GM19328 (cell line): Measurements from ENCODE around the gene PRIM2.
"Not testable (repeated sequence)": the region's sequence is repeated elsewhere in the genome, so short reads cannot be mapped to it uniquely, and the experiment has no call there.

Experiments used
- ATAC-seq: cut with Tn5 transposase; IDR thresholded peaks from one replicate; pipeline ENCODE4 v1.9.1; 2021; ENCODE audit warnings: mild to moderate bottlenecking, moderate library complexity; ENCODE audit not compliant: unreplicated experiment

Gene PRIM2

GRCh38 chr6:57359766-57360165, 42.3 kb downstream of the PRIM2 start:
- ATAC-seq, result not testable (repeated sequence)

DNA sequence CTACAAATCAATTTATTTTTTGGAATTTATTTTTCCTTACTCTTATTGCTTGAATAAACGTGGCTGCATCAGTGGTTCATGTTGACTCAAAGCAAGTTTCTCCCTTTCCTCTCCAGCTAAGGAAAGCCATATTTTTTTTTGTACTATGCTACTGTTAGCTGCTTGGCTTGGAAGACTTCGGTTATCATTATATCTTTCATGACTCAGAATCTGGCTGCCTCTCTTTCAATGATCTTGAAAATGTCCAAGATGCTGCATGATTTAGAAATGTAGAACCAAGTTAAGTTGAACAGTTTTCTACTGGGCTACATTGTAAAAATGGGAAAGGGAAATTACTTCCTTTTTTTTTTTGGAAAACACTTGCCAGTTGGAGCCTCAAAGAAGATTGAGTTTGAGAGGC, 44.9 kb downstream of the PRIM2 start:
- not testable (repeated sequence) for ATAC-seq

DNA sequence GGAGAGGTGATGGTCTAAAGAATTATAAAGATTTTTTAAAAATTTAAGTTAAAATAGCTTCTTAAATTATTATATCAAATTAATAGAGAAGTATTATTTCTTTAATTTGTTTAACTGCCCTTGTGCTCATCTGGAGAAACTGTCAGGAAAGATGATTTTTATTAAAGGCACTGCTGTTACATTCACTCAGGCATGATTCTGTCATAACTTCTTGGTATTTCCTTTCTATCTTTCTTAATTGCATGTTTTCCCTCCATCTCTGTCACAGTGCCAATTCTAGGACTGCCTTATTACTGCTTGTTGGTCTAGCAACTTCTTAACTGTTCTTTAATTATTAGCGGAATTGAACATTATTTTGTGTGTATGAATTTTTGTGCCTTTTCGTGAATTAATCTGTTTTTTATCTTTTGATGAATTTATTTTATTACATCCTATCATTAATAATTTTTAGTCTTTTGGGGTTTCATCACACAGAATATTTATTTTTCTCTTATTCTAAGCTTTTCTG, 47.7 kb downstream of the PRIM2 start:
- not testable (repeated sequence) for ATAC-seq

DNA sequence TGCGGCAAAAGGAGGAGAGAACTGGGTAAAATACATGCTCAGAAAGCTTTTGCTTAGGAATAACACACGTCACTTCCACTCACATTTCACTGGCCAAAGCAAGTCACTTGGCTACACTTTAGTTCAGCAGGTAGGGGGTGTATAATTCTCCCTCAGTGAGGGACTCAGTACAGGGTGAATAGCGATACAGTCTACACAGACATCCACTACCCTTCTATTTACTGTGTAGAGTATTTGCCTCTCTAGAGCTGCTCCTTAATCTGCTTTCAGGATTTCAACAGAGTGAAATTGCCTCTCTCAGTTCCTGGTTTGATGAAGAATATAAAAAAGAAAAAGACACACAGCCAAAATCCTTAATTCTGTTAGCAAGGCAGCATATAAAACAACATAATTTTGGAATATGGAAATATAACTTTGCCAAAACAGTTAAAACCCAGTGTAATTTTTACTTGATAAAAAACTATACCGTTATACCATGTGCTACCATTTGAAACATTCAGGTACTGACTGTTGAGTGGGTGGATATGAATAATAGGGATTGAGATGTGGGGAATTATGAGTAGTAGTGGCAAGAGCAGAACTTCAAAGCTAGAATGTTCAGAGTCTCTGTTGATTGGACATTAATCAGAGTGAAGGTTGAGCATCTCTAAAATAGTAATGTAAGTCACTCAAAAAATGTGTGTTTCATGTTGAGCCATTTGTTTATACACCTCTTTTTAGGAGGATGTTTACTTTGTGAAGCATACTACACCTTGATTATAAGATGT, 51.7 kb downstream of the PRIM2 start:
- ATAC-seq, result not testable (repeated sequence)

DNA sequence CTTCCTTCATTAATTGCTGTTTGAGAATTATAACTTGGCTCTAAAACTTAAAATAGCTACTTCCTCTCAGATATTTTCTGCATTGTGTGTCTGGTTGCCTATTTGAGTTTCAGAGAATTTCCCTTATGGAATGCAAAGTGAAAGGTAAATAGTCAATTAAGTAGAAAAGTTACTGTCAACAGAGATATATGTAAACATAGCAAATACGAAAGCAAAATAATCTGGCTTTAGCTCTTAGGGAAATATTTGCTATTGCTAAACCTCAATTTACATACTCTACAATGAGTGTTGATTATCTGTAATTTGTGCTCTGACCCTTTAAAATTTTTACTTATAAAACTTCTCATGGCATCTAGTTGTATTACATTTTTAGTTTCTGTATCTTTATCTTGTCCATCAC, 54.3 kb downstream of the PRIM2 start:
- ATAC-seq, result not testable (repeated sequence)

- ATAC-seq, result not testable (repeated sequence)
Measured at GRCh38 chr6:57374764-57375163, 57.3 kb downstream of the PRIM2 start.

DNA sequence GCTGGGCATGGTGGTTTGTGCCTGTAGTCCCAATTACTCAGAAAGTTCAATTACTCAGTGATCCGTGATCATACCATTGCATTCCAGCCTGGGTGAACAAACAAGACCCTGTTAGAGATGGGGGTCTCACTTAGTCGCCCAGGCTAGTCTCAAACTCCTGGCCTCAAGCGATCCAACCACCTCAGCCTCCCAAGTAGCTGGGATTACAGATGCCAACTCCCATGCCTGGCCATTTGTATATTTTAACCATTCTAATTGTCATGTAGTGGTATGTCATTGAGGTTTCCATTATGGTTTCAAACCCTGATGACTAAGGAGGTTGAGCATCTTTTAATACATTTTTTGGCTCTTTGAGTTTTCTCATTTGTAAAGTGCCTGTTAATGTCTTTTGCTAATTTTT, 58.7 kb downstream of the PRIM2 start:
- ATAC-seq, result not testable (repeated sequence)

GRCh38 chr6:57389038-57389592, 71.7 kb downstream of the PRIM2 start:
- ATAC-seq, result not testable (repeated sequence)

DNA sequence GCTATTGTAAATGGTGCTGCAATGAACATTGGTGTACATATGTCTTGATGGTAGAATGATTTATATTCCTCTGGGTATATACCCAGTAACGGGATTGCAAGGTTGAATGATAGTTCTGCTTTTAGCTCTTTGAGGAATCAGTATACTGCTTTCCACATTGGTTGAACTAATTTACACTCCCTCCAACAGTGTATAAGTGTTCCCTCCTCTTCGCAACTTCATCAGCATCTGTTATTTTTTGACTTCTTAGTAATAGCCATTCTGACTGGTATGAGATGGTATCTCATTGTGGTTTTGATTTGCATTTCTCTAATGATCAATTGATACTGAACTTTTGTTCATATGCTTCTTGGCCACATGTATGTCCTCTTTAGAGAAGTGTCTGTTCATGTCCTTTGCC, 73.4 kb downstream of the PRIM2 start:
- not testable (repeated sequence) for ATAC-seq

DNA sequence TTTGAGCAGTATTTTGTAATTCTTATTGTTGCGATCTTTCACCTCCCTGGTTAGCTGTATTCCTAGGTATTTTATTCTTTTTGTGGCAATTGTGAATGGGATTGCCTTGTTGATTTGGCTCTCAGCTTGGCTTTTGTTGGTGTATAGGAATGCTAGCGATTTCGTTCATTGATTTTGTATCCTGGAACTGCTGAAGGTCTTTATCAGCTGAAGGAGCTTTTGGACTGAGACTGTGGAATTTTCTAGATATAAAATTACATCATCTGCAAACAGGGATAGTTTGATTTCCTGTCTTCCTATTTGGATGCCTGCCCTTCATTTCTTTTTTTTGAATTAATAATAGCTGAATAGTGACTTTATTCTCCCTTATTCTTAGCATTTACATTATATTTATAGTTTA, 74.6 kb downstream of the PRIM2 start:
- not testable (repeated sequence) for ATAC-seq

DNA sequence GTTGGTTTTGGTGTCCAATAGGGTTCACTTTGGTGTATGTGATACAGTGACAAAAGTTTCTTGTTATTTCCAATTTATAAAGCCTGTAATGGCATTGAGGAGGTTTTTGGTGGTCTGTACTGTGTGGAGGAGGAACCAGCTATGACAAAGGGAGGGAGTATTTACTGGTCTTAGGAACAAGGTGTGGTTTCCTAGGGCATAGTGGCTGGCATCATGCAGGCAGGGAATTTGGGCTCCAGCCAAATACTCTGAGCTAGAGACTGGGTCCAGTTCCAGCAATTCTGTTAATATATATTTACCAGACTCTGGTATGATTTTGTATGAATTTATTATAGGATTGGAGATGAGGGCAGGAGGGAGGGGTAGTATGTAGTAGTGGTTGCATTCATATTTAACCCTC, 101.9 kb downstream of the PRIM2 start:
- not testable (repeated sequence) for ATAC-seq

GRCh38 chr6:57421503-57421902, 104.1 kb downstream of the PRIM2 start:
- no peak for ATAC-seq

- ATAC-seq, result no peak
Measured at GRCh38 chr6:57423468-57423867, 106.0 kb downstream of the PRIM2 start.

GRCh38 chr6:57431742-57432141, 114.3 kb downstream of the PRIM2 start:
- not testable (repeated sequence) for ATAC-seq

DNA sequence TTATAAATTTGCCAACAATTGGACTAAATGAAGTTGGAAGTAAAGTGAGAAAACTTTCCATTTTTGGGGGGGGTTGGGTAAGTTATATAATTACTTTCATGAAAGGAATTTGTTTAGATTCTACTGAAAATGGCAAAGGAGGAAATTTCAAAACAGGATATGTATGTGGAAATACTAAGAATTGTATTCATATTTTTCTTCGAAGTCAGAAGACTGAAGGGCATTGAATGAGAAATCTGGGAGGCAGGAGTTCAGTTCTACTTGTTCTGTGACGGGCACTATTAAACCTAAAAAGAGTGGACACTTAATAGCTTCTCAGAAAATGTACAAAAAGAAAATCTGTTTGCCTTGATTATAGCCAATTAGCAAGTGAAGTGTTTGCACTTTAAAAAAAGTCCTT, 114.7 kb downstream of the PRIM2 start:
- ATAC-seq, result no peak

- no peak for ATAC-seq
Measured at GRCh38 chr6:57432919-57433684, 115.7 kb downstream of the PRIM2 start.

- ATAC-seq, result not testable (repeated sequence)
Measured at GRCh38 chr6:57433790-57434189, 116.4 kb downstream of the PRIM2 start.

DNA sequence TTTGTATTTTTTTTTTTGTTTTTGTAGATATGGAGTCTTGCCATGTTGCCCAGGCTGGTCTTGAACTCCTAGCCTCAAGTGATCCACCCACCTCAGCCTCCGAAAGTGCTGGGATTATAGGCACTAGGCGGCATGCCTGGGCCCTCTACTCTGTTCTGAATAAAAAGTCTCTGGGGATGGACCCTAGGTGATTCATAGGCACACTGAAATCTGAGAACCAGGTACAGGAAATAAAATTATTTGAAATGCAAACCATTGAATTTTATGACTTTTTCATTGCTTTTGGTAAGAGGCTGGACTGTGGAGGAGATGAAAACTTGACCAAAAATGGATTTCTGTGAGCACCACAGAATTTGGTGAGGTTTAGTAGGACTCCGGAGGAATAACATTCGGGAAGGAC, 117.5 kb downstream of the PRIM2 start:
- no peak for ATAC-seq

DNA sequence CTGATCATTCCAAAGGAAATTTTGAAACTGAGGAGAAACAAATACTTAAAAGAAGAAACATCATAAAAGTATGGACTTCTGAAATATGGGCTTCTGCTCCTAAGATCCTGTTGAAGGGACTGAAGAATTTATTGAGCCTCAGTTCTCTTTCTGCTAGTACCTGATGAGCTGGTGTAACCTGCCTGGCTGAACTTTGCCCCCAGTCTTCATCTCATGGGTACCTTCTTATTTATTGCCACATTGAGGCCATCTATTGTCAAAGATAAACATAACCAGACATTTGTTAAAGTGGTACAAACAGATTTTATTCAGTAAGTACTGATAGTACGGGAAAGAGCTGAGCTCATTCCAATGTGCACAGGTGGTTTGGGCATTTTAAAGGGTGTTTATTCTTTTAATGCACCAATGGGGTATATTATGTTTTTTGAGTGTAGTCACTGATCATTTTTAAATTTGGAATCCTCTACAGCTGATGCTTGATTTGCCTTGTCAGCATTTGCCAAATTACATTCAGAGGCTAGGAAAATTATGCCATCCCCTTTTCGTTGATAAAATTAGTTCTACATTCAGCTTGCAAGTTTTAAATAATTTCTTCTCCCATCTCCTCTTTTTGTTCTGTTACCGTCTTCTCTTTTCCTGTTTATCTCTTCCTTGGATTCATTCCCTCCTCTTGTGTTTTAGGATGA, 118.2 kb downstream of the PRIM2 start:
- no peak for ATAC-seq

DNA sequence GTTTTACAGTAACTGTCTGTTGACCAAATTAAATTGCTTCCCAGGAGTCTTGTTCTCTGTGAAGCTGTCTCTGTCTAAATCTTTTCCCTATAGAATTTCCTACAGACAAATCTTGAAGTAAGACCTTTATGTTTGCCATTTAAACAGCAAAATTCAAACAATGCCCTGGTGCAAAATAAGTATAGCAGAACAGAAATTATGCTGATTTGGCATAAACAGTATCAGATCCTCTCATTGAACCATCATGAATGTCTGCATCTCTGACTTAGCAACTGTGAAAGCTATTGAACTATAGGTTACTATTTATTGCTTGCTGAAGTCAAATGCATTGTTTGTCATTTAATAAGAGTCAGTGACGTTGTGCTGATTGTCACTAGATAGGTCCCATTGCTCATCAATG, 123.3 kb downstream of the PRIM2 start:
- not testable (repeated sequence) for ATAC-seq

GRCh38 chr6:57442133-57442532, 124.7 kb downstream of the PRIM2 start:
- ATAC-seq, result not testable (repeated sequence)
